Endothelial cell of umbilical vein (primary cell): ENCODE measurements around the gene CEMIP. TPM values are rescaled to one million over a fixed set of nuclear protein-coding genes. Genes with fewer than 3 reads are reported as not detected.

Source experiments
- BruUV-seq: library from RNA; stranded (reverse); fragments of 400-500 nt; replicated peaks from 2 replicates; lab custom pipeline; 2021; lab: Mats Ljungman, UMichigan
- CTCF ChIA-PET: fragments of 300-600, 350-600 bp; sonication (Branson Sonifier 250); formaldehyde crosslinking; loops from one replicate; lab custom pipeline; 2021; ENCODE audit warnings: antibody characterized with exemption, inconsistent platforms; lab: Charles Lee
- POLR2A ChIA-PET: fragments of 300-600, 350-600 bp; sonication (Branson Sonifier 250); formaldehyde crosslinking; loops from one replicate; lab custom pipeline; 2021; ENCODE audit warnings: antibody characterized with exemption, inconsistent platforms; lab: Charles Lee
- DNase-seq: peaks from one replicate; pipeline ENCODE4 v3.0.0-alpha.2; 2011; ENCODE audit warnings: low read depth, low spot score
- FAIRE-seq: peaks from 2 replicates; lab custom pipeline; 2011; peaks lifted over from hg19 to GRCh38; lab: Jason Lieb, UNC
- H2AFZ ChIP-seq: 2 replicates; pipeline ENCODE4 v1.6.0; 2012; ENCODE audit warnings: low read depth, low read length, control low read depth, inconsistent platforms
- H3K27ac ChIP-seq: 2 replicates; pipeline ENCODE4 v1.5.1; 2011; ENCODE audit warnings: low read depth, mild to moderate bottlenecking, control low read depth, low read length, moderate library complexity; ENCODE audit not compliant: insufficient read depth
- H3K27me3 ChIP-seq, 2 experiments: 2 replicates each; pipeline versions ENCODE4 v1.6.0 to v1.6.1; 2011; ENCODE audit warnings: low read length in 2 of 2, mixed read lengths in 1 of 2; ENCODE audit not compliant: control insufficient read depth in 2 of 2, insufficient read depth in 2 of 2
- H3K36me3 ChIP-seq, 2 experiments: 2 replicates in 1 of 2; 3 replicates in 1 of 2; pipeline ENCODE4 v1.5.1; 2011; ENCODE audit warnings: low read length in 2 of 2, mild to moderate bottlenecking in 1 of 2, moderate library complexity in 1 of 2; ENCODE audit not compliant: control insufficient read depth in 2 of 2, insufficient read depth in 2 of 2; ENCODE audit errors: extremely low read depth in 1 of 2
- H3K4me1 ChIP-seq: 3 replicates; pipeline ENCODE4 v1.5.1; 2011; ENCODE audit warnings: mild to moderate bottlenecking, low read length; ENCODE audit not compliant: control insufficient read depth, insufficient read depth; ENCODE audit errors: extremely low read depth
- H3K4me2 ChIP-seq: 2 replicates; pipeline ENCODE4 v1.6.1; 2011; ENCODE audit warnings: low read length, control low read depth, mixed read lengths; ENCODE audit not compliant: insufficient read depth
- H3K4me3 ChIP-seq, 3 experiments: fragments of 200-600 bp in 1 of 3; sonication (generic), shearing (Covaris generic) in 1 of 3; replicated peaks in 1 of 3; 2 replicates each; pipeline ENCODE4 v1.5.1; 2011 to 2016; ENCODE audit warnings: control low read depth in 3 of 3, low read length in 3 of 3, mild to moderate bottlenecking in 2 of 3, inconsistent platforms in 1 of 3, low read depth in 1 of 3, moderate library complexity in 1 of 3; ENCODE audit not compliant: insufficient read depth in 1 of 3
- H3K79me2 ChIP-seq: 2 replicates; pipeline ENCODE4 v1.6.0; 2012; ENCODE audit warnings: low read length, inconsistent platforms; ENCODE audit not compliant: control insufficient read depth, insufficient read depth
- H3K9ac ChIP-seq: replicated peaks from 2 replicates; pipeline ENCODE3; 2011; ENCODE audit warnings: low read length, control low read depth; ENCODE audit not compliant: insufficient read depth; ENCODE audit errors: extremely low read depth
- H3K9me1 ChIP-seq: replicated peaks from 3 replicates; pipeline ENCODE4 v1.6.0; 2011; ENCODE audit warnings: mild to moderate bottlenecking, low read length; ENCODE audit not compliant: control insufficient read depth, insufficient read depth; ENCODE audit errors: extremely low read depth
- H3K9me3 ChIP-seq: replicated peaks from 2 replicates; pipeline ENCODE4 v1.5.1; 2012; ENCODE audit warnings: low read length, inconsistent platforms; ENCODE audit not compliant: control insufficient read depth, insufficient read depth
- H4K20me1 ChIP-seq: replicated peaks from 2 replicates; pipeline ENCODE3; 2011; ENCODE audit warnings: mild to moderate bottlenecking, low read length; ENCODE audit not compliant: control insufficient read depth, insufficient read depth; ENCODE audit errors: extremely low read depth
- EZH2 ChIP-seq: IDR thresholded peaks from 2 replicates; pipeline ENCODE4 v1.6.1; 2012; ENCODE audit warnings: borderline replicate concordance, low read depth, mild to moderate bottlenecking, moderate library complexity, low read length, inconsistent platforms; ENCODE audit not compliant: severe bottlenecking
- FOS ChIP-seq: IDR thresholded peaks from 2 replicates; pipeline ENCODE4 v1.6.1; 2011; ENCODE audit warnings: mild to moderate bottlenecking, low read length, moderate library complexity, borderline replicate concordance; ENCODE audit not compliant: insufficient read depth
- GATA2 ChIP-seq: IDR thresholded peaks from 2 replicates; pipeline ENCODE4 v1.7.0; 2011; ENCODE audit warnings: low read depth, mild to moderate bottlenecking, moderate library complexity, mixed read lengths, low read length; ENCODE audit not compliant: insufficient read length, insufficient read depth
- JUN ChIP-seq: IDR thresholded peaks from 2 replicates; pipeline ENCODE4 v1.6.1; 2011; ENCODE audit warnings: borderline replicate concordance, low read depth; ENCODE audit not compliant: insufficient read length, insufficient read depth
- MYC ChIP-seq: IDR thresholded peaks from one replicate; pipeline ENCODE4 v1.6.1; 2011; ENCODE audit warnings: mild to moderate bottlenecking, low read depth, low read length
- POLR2A ChIP-seq: IDR thresholded peaks from 2 replicates; pipeline ENCODE4 v1.6.1; 2012; ENCODE audit warnings: low read depth, mild to moderate bottlenecking, control low read depth, low read length
- POLR2AphosphoS5 ChIP-seq: IDR thresholded peaks from 2 replicates; pipeline ENCODE4 v1.6.1; 2012; ENCODE audit warnings: low read depth, mild to moderate bottlenecking, control low read depth, low read length, moderate library complexity; ENCODE audit not compliant: insufficient read depth
- dilution Hi-C: fragments of 300-500 bp; cut with MboI; formaldehyde crosslinking; loops from one replicate; pipeline ENCODE4 v1.15.0; 2019; ENCODE audit warnings: low sequenced_read_pairs; ENCODE audit not compliant: extremely low pct_ligation_motif_present
- intact Hi-C: fragments of 100-400 bp; cut with micrococcal nuclease; formaldehyde crosslinking; loops from one replicate; pipeline ENCODE4 v1.10.0; 2022
- polyA plus RNA-seq, 4 experiments: library from polyadenylated mRNA; depleted of rRNA in 3 of 4; stranded (reverse) in 3 of 4; unstranded in 1 of 4; fragments of >200 nt; gene quantifications; 2 replicates each; pipeline versions ENCODE4 v1.2.1 to v1.2.3, GENCODE V29; 2011 to 2012; ENCODE audit warnings: missing spikeins in 1 of 4
- total RNA-seq: library from RNA; stranded (reverse); gene quantifications from 2 replicates; pipeline ENCODE4 v1.2.3, GENCODE V29; 2021
- TF ChIP-seq, protein P1 (sequence below), 2 donors: IDR thresholded peaks; 1 replicate in 1 of 2; 2 replicates in 1 of 2; pipeline ENCODE4 v1.5.1; 2011; ENCODE audit warnings: low read length in 2 of 2, mild to moderate bottlenecking in 2 of 2, moderate library complexity in 2 of 2, control low read depth in 1 of 2, inconsistent platforms in 1 of 2, low read depth in 1 of 2; ENCODE audit not compliant: insufficient read depth in 1 of 2; ENCODE audit errors: extremely low read depth in 1 of 2
- TF ChIP-seq, protein P2 (sequence below): IDR thresholded peaks from 2 replicates; pipeline ENCODE4 v1.6.1; 2011; ENCODE audit not compliant: insufficient read depth, insufficient read length

CEMIP gene
- total and polyA plus RNA-seq, 2 donors (not counting 3 experiments of a cell fraction or from before 2014, with no cell fraction given), result 0.01 TPM; not detected in 1

DNA sequence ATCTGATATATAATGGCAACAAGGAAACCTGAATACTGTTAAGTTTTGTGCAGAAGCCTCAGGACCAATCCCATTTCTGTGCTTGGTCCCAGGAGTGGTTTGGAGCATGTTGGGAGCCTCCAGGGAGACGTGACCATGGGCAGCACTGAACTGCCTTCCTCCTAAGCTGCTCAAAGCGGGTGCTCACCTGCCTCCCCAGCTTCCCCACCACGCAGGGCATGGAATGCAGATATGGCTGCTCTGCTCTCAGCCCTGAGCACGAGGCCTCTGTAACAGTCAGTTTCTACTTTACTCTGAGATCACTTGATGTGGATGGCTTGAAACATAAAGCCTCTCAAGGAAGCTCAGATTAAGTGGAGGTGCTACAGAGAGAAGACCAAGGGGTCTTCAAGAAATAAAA, 161.2 kb downstream of the CEMIP start:
- Histone ChIP-seq H3K27me3 (no peaks in the 10 kb centered on the region), H3K4me2 (no peak overlapping the region), H2AFZ (no peak overlapping the region), H3K79me2 (no peaks in the 10 kb centered on the region), H3K9ac (no peak overlapping the region), H3K9me1 (no peaks in the 10 kb centered on the region), H3K36me3 (peaks cover 1 to 3% of the 10 kb centered on the region in 2 experiments), H4K20me1 (no peaks in the 10 kb centered on the region), H3K4me1 (peaks cover 2% of the 10 kb centered on the region), H3K27ac (no peak overlapping the region), H3K4me3 (no peak overlapping the region), H3K9me3 (no peaks in the 10 kb centered on the region)
- intact Hi-C loops (no loop called here), dilution Hi-C loops (no loop called here)
- ChIA-PET POLR2A (no interaction called here), CTCF (interaction anchor here (0.8 to 1.2 kb wide), 2 partner anchors 164 to 373 kb away, joined by 3 to 4 read pairs; no protein-coding TSS in a partner anchor)
- FAIRE-seq (no peak), DNase-seq (no peak)
- TF ChIP-seq EZH2 (no peak), POLR2A (no peak), MYC (no peak), FOS (no peak)
- TF ChIP-seq, protein P1, sequence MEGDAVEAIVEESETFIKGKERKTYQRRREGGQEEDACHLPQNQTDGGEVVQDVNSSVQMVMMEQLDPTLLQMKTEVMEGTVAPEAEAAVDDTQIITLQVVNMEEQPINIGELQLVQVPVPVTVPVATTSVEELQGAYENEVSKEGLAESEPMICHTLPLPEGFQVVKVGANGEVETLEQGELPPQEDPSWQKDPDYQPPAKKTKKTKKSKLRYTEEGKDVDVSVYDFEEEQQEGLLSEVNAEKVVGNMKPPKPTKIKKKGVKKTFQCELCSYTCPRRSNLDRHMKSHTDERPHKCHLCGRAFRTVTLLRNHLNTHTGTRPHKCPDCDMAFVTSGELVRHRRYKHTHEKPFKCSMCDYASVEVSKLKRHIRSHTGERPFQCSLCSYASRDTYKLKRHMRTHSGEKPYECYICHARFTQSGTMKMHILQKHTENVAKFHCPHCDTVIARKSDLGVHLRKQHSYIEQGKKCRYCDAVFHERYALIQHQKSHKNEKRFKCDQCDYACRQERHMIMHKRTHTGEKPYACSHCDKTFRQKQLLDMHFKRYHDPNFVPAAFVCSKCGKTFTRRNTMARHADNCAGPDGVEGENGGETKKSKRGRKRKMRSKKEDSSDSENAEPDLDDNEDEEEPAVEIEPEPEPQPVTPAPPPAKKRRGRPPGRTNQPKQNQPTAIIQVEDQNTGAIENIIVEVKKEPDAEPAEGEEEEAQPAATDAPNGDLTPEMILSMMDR (IDR thresholded peaks at IDR 0.05; ENCODE audit: extremely low read depth in 1 of 2, insufficient read depth in 1 of 2, low read depth in 1 of 2, low read length in 2 of 2), result no peak
- BruUV-seq, result no TSS peak

DNA sequence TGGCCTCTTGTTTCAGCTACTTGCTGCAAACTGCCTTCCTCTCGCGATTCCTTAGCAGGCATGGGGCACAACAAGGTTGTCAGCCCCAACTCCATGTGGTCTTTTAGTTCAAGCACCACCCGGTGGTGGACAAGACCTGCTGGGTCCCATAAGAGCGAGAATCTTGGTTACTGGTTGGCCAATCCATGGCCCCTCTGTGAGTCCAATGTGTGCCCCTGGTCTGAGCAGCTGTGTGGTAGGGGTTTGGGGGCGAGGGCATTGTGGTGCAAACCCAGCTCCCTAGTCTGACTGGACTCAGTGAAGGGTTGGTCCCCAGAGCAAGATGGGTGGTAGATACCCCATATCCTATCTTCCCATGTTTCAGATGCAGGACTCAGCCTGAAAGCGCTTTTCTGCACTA, 161.7 kb downstream of the CEMIP start:
- ChIA-PET CTCF (interaction anchor here (0.8 to 1.4 kb wide), 2 partner anchors 29 to 373 kb away, joined by 3 read pairs; no protein-coding TSS in a partner anchor), POLR2A (no interaction called here)
- BruUV-seq, result no TSS peak
- Histone ChIP-seq H3K27ac (no peak overlapping the region), H3K79me2 (no peaks in the 10 kb centered on the region), H3K9ac (no peak overlapping the region), H2AFZ (no peak overlapping the region), H3K36me3 (peaks cover 1 to 3% of the 10 kb centered on the region in 2 experiments), H3K4me3 (no peak overlapping the region), H3K9me3 (no peaks in the 10 kb centered on the region), H3K4me1 (no peaks in the 10 kb centered on the region), H3K9me1 (no peaks in the 10 kb centered on the region), H4K20me1 (no peaks in the 10 kb centered on the region), H3K4me2 (no peak overlapping the region), H3K27me3 (no peaks in the 10 kb centered on the region)
- no peak for TF ChIP-seq EZH2
- TF ChIP-seq MYC, result no peak
- no peak for TF ChIP-seq POLR2AphosphoS5
- TF ChIP-seq, protein P2, sequence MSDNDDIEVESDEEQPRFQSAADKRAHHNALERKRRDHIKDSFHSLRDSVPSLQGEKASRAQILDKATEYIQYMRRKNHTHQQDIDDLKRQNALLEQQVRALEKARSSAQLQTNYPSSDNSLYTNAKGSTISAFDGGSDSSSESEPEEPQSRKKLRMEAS, result no peak
- TF ChIP-seq FOS, result no peak
- TF ChIP-seq, protein P1 (IDR thresholded peaks at IDR 0.05; ENCODE audit: extremely low read depth in 1 of 2, insufficient read depth in 1 of 2, low read depth in 1 of 2, low read length in 2 of 2), result no peak
- no peak for TF ChIP-seq GATA2
- TF ChIP-seq POLR2A, result no peak
- no peak for TF ChIP-seq JUN
- intact Hi-C loops (no loop called here), dilution Hi-C loops (no loop called here)
- DNase-seq (no peak), FAIRE-seq (no peak)
